Measurements from ENCODE around the gene HYI. TPM values are rescaled to one million over a fixed set of nuclear protein-coding genes. Genes with fewer than 3 reads are reported as not detected.

HYI gene
- total and polyA plus RNA-seq, 2 donors from 2014 or later, result 50.5 to 91.2 TPM

- no peak overlapping the region for H3K4me3 ChIP-seq (ENCODE audit: low read length in 3 of 3)
- DNase-seq (no peak), FAIRE-seq (no peak)
- H3K27me3 ChIP-seq (ENCODE audit: control insufficient read depth, insufficient read depth, low read length), result no peaks in the 10 kb centered on the region
- no peaks in the 10 kb centered on the region for H3K9me3 ChIP-seq (ENCODE audit: control insufficient read depth in 2 of 3, insufficient read depth in 1 of 3, low read length in 3 of 3)
- H3K36me3 ChIP-seq (ENCODE audit: control insufficient read depth in 2 of 3, insufficient read depth in 3 of 3, low read length in 3 of 3), result peaks cover 2 to 90% (median 51%) of the 10 kb centered on the region in 3 donors
- intact Hi-C loops (cut with DNase I), result no loop called here
- H3K4me1 ChIP-seq (ENCODE audit: control insufficient read depth in 2 of 3, insufficient read depth in 2 of 3, low read depth in 1 of 3, low read length in 3 of 3), result no peaks in the 10 kb centered on the region
- no peak overlapping the region for H3K27ac ChIP-seq (ENCODE audit: low read depth in 2 of 2, low read length in 2 of 2)
- no peak overlapping the region for H3K9ac ChIP-seq (ENCODE audit: low read length in 3 of 3)
- no peak for TF ChIP-seq CTCF (IDR thresholded peaks at IDR 0.05; ENCODE audit: borderline replicate concordance, extremely low read depth, insufficient read depth)
These were observed 31.6 kb downstream of the HYI start for GRCh38 chr1:43421976-43422750.

- peaks cover 0 to 2% (median 0%) of the 10 kb centered on the region in 3 donors for H3K4me1 ChIP-seq (ENCODE audit: control insufficient read depth in 2 of 3, insufficient read depth in 2 of 3, low read depth in 1 of 3, low read length in 3 of 3)
- H3K9ac ChIP-seq (ENCODE audit: low read length in 3 of 3), result no peak overlapping the region
- DNase-seq (no peak), FAIRE-seq (no peak)
- TF ChIP-seq CTCF (IDR thresholded peaks at IDR 0.05; ENCODE audit: borderline replicate concordance, extremely low read depth, insufficient read depth), result no peak
- no peaks in the 10 kb centered on the region for H3K9me3 ChIP-seq (ENCODE audit: control insufficient read depth in 2 of 3, insufficient read depth in 1 of 3, low read length in 3 of 3)
- H3K27me3 ChIP-seq (ENCODE audit: control insufficient read depth, insufficient read depth, low read length), result no peaks in the 10 kb centered on the region
- intact Hi-C loops (cut with DNase I), result no loop called here
- H3K27ac ChIP-seq (ENCODE audit: low read depth in 2 of 2, low read length in 2 of 2), result no peak overlapping the region
- H3K36me3 ChIP-seq (ENCODE audit: control insufficient read depth in 2 of 3, insufficient read depth in 3 of 3, low read length in 3 of 3), result peaks cover 2 to 89% (median 52%) of the 10 kb centered on the region in 3 donors
- no peak overlapping the region for H3K4me3 ChIP-seq (ENCODE audit: low read length in 3 of 3)
These were observed 32.3 kb downstream of the HYI start for GRCh38 chr1:43421396-43421795.

GRCh38 chr1:43420874-43421273 is 32.9 kb downstream of the HYI start:
- H3K36me3 ChIP-seq (ENCODE audit: control insufficient read depth in 2 of 3, insufficient read depth in 3 of 3, low read length in 3 of 3), result peaks cover 2 to 88% (median 52%) of the 10 kb centered on the region in 3 donors
- H3K4me1 ChIP-seq (ENCODE audit: control insufficient read depth in 2 of 3, insufficient read depth in 2 of 3, low read depth in 1 of 3, low read length in 3 of 3), result peaks cover 0 to 5% (median 0%) of the 10 kb centered on the region in 3 donors
- FAIRE-seq (no peak), DNase-seq (no peak)
- H3K27ac ChIP-seq (ENCODE audit: low read depth in 2 of 2, low read length in 2 of 2), result no peak overlapping the region
- intact Hi-C loops (cut with DNase I), result no loop called here
- no peaks in the 10 kb centered on the region for H3K9me3 ChIP-seq (ENCODE audit: control insufficient read depth in 2 of 3, insufficient read depth in 1 of 3, low read length in 3 of 3)
- H3K9ac ChIP-seq (ENCODE audit: low read length in 3 of 3), result no peak overlapping the region
- no peak overlapping the region for H3K4me3 ChIP-seq (ENCODE audit: low read length in 3 of 3)
- no peak for TF ChIP-seq CTCF (IDR thresholded peaks at IDR 0.05; ENCODE audit: borderline replicate concordance, extremely low read depth, insufficient read depth)
- H3K27me3 ChIP-seq (ENCODE audit: control insufficient read depth, insufficient read depth, low read length), result no peaks in the 10 kb centered on the region
